ENCODE results near the gene TUBG2.
"Not testable (repeated sequence)": the region's sequence is repeated elsewhere in the genome, so short reads cannot be mapped to it uniquely, and the experiment has no call there.

Gene TUBG2

DNA sequence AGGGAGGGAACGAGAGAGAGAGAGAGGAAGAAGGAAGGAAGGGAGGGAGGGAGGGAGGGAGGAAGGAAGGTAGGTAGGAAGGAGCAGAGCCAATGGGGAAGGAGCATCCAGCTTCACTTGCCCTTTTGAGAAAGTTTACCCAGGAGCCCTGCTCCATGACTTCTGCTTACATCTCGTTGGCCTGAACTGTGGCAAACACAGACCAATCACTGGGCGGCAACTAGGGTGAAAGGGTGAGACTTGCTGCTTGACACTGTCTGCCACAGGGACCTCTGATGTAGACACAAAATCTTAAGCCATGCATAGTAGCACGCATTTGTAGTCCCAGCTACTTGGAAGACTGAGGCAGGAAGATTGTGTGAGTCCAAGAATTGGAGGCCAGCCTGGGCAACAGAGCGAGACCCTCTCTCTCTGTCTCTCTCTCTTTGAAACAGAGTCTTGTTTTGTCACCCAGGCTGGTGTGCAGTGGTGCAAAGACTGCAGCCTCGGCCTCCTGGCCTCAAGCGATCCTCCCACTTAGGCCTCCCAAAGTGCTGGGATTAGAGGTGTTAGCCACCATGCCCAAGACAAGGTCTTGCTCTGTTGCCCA is 19.5 kb upstream of the TUBG2 start:
- Mint-ChIP-seq H3K36me3 (ENCODE audit: low read depth) (no peaks in the 10 kb centered on the region), H3K4me3 (no peak overlapping the region), H3K27me3 (ENCODE audit: low read depth) (peaks cover 10% of the 10 kb centered on the region)

DNA sequence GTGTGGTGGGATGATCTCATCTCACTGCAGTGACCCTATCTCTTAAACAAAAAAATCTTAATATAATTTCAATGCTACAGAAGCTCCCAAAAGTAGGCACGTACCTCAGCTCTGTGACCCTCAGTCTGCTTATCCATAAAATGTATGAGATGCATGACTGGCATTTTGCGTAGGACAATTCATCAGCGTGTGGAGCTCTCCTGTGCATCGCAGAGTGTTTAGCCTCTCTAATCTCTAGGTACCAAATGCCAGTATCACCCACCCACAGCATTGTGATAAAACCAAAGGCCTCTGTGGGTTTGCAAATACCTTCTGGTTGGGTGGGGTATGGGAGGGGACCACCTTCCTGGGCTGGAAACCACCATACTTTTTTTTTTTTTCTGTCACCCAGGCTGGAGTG is 19.0 kb upstream of the TUBG2 start:
- no peaks in the 10 kb centered on the region for H3K36me3 Mint-ChIP-seq (ENCODE audit: low read depth)
- H3K27ac Mint-ChIP-seq: no peak overlapping the region
- no peaks in the 10 kb centered on the region for H3K4me1 Mint-ChIP-seq (ENCODE audit: low read depth)
- no peak overlapping the region for H3K4me3 Mint-ChIP-seq
- peaks cover 10% of the 10 kb centered on the region for H3K27me3 Mint-ChIP-seq (ENCODE audit: low read depth)
- H3K9me3 Mint-ChIP-seq: no peaks in the 10 kb centered on the region
- DNase-seq (ENCODE audit: low spot score): no peak

More for the DNA sequence above, 19.5 kb upstream of the TUBG2 start:
- DNase-seq (ENCODE audit: low spot score): no peak
- H3K4me1 Mint-ChIP-seq (ENCODE audit: low read depth): no peaks in the 10 kb centered on the region
- no peak overlapping the region for H3K27ac Mint-ChIP-seq
- no peaks in the 10 kb centered on the region for H3K9me3 Mint-ChIP-seq

- Mint-ChIP-seq H3K36me3 (ENCODE audit: low read depth) (no peaks in the 10 kb centered on the region), H3K4me1 (ENCODE audit: low read depth) (no peaks in the 10 kb centered on the region), H3K4me3 (no peak overlapping the region), H3K9me3 (no peaks in the 10 kb centered on the region), H3K27ac (no peak overlapping the region), H3K27me3 (ENCODE audit: low read depth) (peaks cover 19% of the 10 kb centered on the region)
- no peak for DNase-seq (ENCODE audit: low spot score)
Observed at GRCh38 chr17:42642336-42642735, 16.7 kb upstream of the TUBG2 start.

GRCh38 chr17:42647778-42648177 is 11.3 kb upstream of the TUBG2 start:
- Mint-ChIP-seq H3K36me3 (ENCODE audit: low read depth) (no peaks in the 10 kb centered on the region), H3K27me3 (ENCODE audit: low read depth) (peaks cover 17% of the 10 kb centered on the region), H3K27ac (no peak overlapping the region), H3K9me3 (no peaks in the 10 kb centered on the region), H3K4me1 (ENCODE audit: low read depth) (peaks cover 1% of the 10 kb centered on the region), H3K4me3 (no peak overlapping the region)
- DNase-seq (ENCODE audit: low spot score): no peak

- H3K4me1 Mint-ChIP-seq (ENCODE audit: low read depth): peaks cover 7% of the 10 kb centered on the region
- peaks cover 22% of the 10 kb centered on the region for H3K27me3 Mint-ChIP-seq (ENCODE audit: low read depth)
- H3K4me3 Mint-ChIP-seq: no peak overlapping the region
- no peaks in the 10 kb centered on the region for H3K9me3 Mint-ChIP-seq
- H3K27ac Mint-ChIP-seq: no peak overlapping the region
- H3K36me3 Mint-ChIP-seq (ENCODE audit: low read depth): no peaks in the 10 kb centered on the region
- no peak for DNase-seq (ENCODE audit: low spot score)
Observed at GRCh38 chr17:42651392-42651791, 7.7 kb upstream of the TUBG2 start.

- peaks cover 11% of the 10 kb centered on the region for H3K4me1 Mint-ChIP-seq (ENCODE audit: low read depth)
- H3K27me3 Mint-ChIP-seq (ENCODE audit: low read depth): peaks cover 23% of the 10 kb centered on the region
- no peak overlapping the region for H3K4me3 Mint-ChIP-seq
- no peaks in the 10 kb centered on the region for H3K36me3 Mint-ChIP-seq (ENCODE audit: low read depth)
- no peak overlapping the region for H3K27ac Mint-ChIP-seq
- H3K9me3 Mint-ChIP-seq: no peaks in the 10 kb centered on the region
- no peak for DNase-seq (ENCODE audit: low spot score)
Observed at GRCh38 chr17:42653179-42654124, 5.6 kb upstream of the TUBG2 start.

DNA sequence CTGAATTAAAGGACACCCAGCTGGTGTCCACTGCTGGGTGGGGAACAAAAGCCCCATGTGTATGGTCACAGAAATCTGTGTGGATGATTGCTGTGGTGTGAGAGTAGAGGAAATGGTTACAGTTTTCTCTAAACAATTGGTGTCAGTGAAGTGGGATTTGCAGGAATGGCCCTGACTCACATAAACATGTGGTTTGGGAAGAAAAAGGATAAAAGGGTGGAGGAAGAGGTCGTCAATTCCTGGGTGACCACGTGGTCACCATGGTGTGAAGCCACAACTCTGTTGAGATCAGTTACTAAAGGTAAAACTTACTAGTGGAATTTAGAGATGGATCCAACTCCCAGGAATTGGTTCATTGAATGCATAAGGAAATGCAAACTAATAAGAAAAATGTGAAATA is 3.6 kb upstream of the TUBG2 start:
- H3K4me1 Mint-ChIP-seq (ENCODE audit: low read depth): peaks cover 16% of the 10 kb centered on the region
- no peak overlapping the region for H3K4me3 Mint-ChIP-seq
- H3K9me3 Mint-ChIP-seq: no peaks in the 10 kb centered on the region
- no peak overlapping the region for H3K27ac Mint-ChIP-seq
- no peak for DNase-seq (ENCODE audit: low spot score)
- no peaks in the 10 kb centered on the region for H3K36me3 Mint-ChIP-seq (ENCODE audit: low read depth)
- peaks cover 23% of the 10 kb centered on the region for H3K27me3 Mint-ChIP-seq (ENCODE audit: low read depth)

DNA sequence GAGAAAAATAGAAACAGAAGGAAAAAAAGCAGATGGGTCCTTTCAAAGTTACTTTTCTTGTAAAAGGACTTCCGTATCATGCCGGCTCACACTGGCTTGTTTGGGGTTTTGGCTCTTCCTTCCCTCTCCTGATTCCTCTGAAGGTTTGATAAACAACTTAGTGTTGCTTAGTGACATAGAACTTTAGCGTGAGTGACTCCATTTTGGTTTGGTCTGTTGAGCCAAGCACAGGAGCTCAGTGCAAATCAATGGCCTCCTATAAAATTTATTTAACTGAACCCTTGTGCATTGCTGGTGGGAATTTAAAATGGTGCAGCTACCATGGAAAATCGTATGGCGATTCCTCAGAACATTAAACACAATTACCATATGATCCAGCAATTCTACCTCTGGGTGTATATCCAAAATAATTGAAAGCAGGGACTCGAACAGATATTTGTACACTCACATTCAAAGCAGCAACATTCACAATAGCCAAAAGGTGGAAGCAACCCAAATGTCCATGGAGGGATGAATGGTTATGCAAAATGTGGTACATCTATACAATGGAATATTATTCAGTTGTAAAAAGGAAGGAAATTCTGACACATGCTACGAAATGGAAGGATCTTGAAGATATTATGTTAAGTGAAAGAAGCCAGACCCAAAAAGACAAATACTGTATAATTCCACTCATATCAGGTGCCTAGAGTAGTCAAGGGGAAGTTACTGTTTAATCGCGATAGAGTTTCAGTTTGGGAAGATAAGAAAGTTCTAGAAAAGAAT is 1.1 kb upstream of the TUBG2 start:
- peak overlapping the region; percentile 37 for H3K4me3 Mint-ChIP-seq
- H3K27ac Mint-ChIP-seq: no peak overlapping the region
- H3K36me3 Mint-ChIP-seq (ENCODE audit: low read depth): no peaks in the 10 kb centered on the region
- DNase-seq (ENCODE audit: low spot score): no peak
- H3K9me3 Mint-ChIP-seq: no peaks in the 10 kb centered on the region
- H3K27me3 Mint-ChIP-seq (ENCODE audit: low read depth): peaks cover 20% of the 10 kb centered on the region
- peaks cover 14% of the 10 kb centered on the region for H3K4me1 Mint-ChIP-seq (ENCODE audit: low read depth)

GRCh38 chr17:42659932-42660274 is 819 bp downstream of the TUBG2 start:
- H3K9me3 Mint-ChIP-seq; H3K27me3 Mint-ChIP-seq (ENCODE audit: low read depth); H3K27ac Mint-ChIP-seq; H3K36me3 Mint-ChIP-seq (ENCODE audit: low read depth); DNase-seq (ENCODE audit: low spot score): not testable (repeated sequence)
- Mint-ChIP-seq H3K4me3 (peak overlapping the region; percentile 78), H3K4me1 (ENCODE audit: low read depth) (peaks cover 14% of the 10 kb centered on the region)

- Mint-ChIP-seq H3K9me3 (no peaks in the 10 kb centered on the region), H3K4me1 (ENCODE audit: low read depth) (peaks cover 12% of the 10 kb centered on the region), H3K27me3 (ENCODE audit: low read depth) (peaks cover 5% of the 10 kb centered on the region), H3K4me3 (no peak overlapping the region), H3K36me3 (ENCODE audit: low read depth) (peaks cover 3% of the 10 kb centered on the region), H3K27ac (no peak overlapping the region)
- DNase-seq (ENCODE audit: low spot score): no peak
Observed at GRCh38 chr17:42660692-42661345, 1.7 kb downstream of the TUBG2 start.

GRCh38 chr17:42665581-42666001 is 6.5 kb downstream of the TUBG2 start:
- Mint-ChIP-seq H3K27ac (no peak overlapping the region), H3K36me3 (ENCODE audit: low read depth) (peaks cover 4% of the 10 kb centered on the region)

DNA sequence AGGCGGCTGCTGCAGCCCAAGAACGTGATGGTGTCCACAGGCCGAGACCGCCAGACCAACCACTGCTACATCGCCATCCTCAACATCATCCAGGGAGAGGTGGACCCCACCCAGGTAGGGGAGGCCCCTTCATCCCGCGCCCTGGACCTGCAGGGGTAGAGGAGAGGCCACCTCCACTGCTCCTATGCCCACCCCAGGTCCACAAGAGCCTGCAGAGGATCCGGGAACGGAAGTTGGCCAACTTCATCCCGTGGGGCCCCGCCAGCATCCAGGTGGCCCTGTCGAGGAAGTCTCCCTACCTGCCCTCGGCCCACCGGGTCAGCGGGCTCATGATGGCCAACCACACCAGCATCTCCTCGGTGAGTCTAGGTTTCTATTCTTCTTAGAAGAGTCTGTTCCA is 7.0 kb downstream of the TUBG2 start:
- DNase-seq (ENCODE audit: low spot score); H3K4me3 Mint-ChIP-seq; H3K9me3 Mint-ChIP-seq; H3K4me1 Mint-ChIP-seq (ENCODE audit: low read depth); H3K27ac Mint-ChIP-seq; H3K36me3 Mint-ChIP-seq (ENCODE audit: low read depth): not testable (repeated sequence)
- H3K27me3 Mint-ChIP-seq (ENCODE audit: low read depth): peaks cover 27% of the 10 kb centered on the region

More at GRCh38 chr17:42665581-42666001, 6.5 kb downstream of the TUBG2 start:
- H3K9me3 Mint-ChIP-seq: no peaks in the 10 kb centered on the region
- peaks cover 4% of the 10 kb centered on the region for H3K4me1 Mint-ChIP-seq (ENCODE audit: low read depth)
- peaks cover 21% of the 10 kb centered on the region for H3K27me3 Mint-ChIP-seq (ENCODE audit: low read depth)
- no peak overlapping the region for H3K4me3 Mint-ChIP-seq
- DNase-seq (ENCODE audit: low spot score): no peak

DNA sequence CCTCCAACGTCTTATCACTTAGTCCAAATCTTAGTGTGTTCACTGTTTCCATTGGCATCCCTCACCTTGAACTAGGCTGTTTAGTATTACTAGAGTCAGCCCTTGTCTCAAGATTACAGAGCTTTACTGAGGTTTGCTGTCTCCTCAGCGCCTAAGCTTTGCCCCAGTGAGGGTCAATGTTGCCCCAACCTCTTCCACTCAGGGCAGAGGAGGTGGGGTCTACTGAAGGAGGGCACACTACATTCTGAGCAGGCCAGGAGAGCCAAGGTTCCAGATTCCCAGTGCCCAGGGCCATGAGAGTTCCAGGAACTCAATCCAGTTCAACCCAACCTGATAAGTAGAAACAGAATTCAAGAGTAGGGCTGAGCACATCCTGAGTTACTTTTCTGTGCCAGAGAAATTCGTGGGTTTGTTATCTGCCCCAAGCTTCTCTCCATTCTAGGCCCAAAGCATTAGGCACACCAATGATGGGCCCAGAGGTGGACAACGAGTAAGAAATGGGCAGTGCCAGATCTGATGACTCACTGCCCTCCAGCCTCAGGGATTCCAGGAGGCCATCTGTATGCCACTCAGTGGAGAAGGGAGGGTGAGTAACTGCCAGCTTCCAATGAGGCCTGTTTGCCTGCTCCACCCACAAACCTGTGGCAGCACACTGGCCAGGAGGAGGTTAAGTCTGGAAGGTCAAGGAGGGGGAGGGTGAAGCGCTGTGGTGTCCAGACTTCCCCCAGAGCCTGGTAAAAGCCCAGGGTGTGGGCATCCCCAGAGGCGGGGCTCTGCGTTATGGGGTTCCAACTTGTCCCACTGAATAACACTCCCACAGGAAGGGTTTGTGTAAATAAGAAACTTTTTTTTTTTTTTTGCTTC is 8.2 kb downstream of the TUBG2 start:
- no peak overlapping the region for H3K4me3 Mint-ChIP-seq
- no peak for DNase-seq (ENCODE audit: low spot score)
- peaks cover 35% of the 10 kb centered on the region for H3K27me3 Mint-ChIP-seq (ENCODE audit: low read depth)

More for the DNA sequence above, 8.2 kb downstream of the TUBG2 start:
- Mint-ChIP-seq H3K4me1 (ENCODE audit: low read depth) (peaks cover 7% of the 10 kb centered on the region), H3K9me3 (no peaks in the 10 kb centered on the region), H3K36me3 (ENCODE audit: low read depth) (peaks cover 4% of the 10 kb centered on the region), H3K27ac (no peak overlapping the region)
